Osteocyte (in vitro differentiated cells): Measurements from ENCODE around the gene EGFR. TPM values are rescaled to one million over a fixed set of nuclear protein-coding genes. Genes with fewer than 3 reads are reported as not detected.
A peak's percentile ranks its signal among the peaks of the same experiment; 100 is the strongest.

ENCODE experiments used
- DNase-seq: peaks from one replicate; pipeline ENCODE4 v3.0.0; 2021; ENCODE audit warnings: mixed read lengths; ENCODE audit not compliant: unreplicated experiment; ENCODE audit errors: extremely low spot score
- H3K27ac Mint-ChIP-seq: one replicate; pipeline ENCODE4 v1.8.0; 2021; ENCODE audit warnings: mild to moderate bottlenecking, mixed read lengths; ENCODE audit not compliant: unreplicated experiment
- H3K27me3 Mint-ChIP-seq: one replicate; pipeline ENCODE4 v1.8.0; 2021; ENCODE audit warnings: mixed read lengths; ENCODE audit not compliant: unreplicated experiment
- H3K36me3 Mint-ChIP-seq: one replicate; pipeline ENCODE4 v1.8.0; 2021; ENCODE audit warnings: mixed read lengths; ENCODE audit not compliant: unreplicated experiment
- H3K4me1 Mint-ChIP-seq: one replicate; pipeline ENCODE4 v1.8.0; 2021; ENCODE audit warnings: mixed read lengths; ENCODE audit not compliant: unreplicated experiment
- H3K4me3 Mint-ChIP-seq: one replicate; pipeline ENCODE4 v1.8.0; 2021; ENCODE audit warnings: mild to moderate bottlenecking, moderate library complexity, mixed read lengths; ENCODE audit not compliant: unreplicated experiment
- H3K9me3 Mint-ChIP-seq: one replicate; pipeline ENCODE4 v1.8.0; 2021; ENCODE audit warnings: mixed read lengths; ENCODE audit not compliant: unreplicated experiment
- total RNA-seq: library from RNA; stranded (reverse); gene quantifications from 2 replicates; pipeline ENCODE4 v1.2.1, GENCODE V29; 2021
- TF ChIP-seq, protein P1 (sequence below): fragments of 200-600 bp; sonication (generic); IDR thresholded peaks from 2 replicates; pipeline ENCODE4 v1.5.0; 2021; ENCODE audit warnings: antibody characterized with exemption, mild to moderate bottlenecking, moderate library complexity

EGFR gene
- total RNA-seq, 1 donor from 2014 or later: 56.5 TPM

DNA sequence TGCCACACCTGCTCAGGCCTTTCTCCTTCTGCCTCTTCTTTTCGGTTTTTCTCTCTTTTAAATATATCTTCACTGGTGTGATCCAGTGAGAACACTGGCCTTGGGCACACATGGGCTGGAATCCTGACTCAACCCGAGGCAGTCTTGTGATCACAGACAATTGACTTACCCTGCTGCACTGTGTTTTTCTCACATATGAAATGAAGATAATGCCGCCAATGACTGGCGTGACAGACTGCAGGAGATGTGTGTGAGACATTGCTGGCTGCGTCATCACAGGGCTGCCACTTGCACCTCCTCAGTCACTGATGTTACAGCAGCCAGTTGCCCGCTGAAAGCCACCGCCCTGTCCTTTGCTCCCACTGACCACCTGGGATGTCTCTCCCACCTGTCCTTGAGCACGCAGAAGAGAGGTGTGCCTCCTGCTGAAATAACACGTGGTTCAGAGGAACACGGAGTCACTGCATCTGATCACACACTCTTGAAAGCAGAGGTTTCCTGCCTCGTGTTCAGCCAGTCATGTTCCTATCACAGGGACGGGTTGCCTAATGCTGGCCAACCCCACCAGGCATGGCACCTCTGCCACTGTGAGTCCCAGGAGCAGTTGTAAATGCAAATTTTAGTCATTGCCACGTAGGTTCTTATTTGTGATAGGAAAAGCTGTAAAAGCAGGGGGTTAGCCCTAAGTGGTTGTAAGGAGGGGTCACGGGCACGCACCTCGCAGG, 221.8 kb downstream of the EGFR start:
- no peak overlapping the region for H3K4me3 Mint-ChIP-seq
- H3K36me3 Mint-ChIP-seq: no peaks in the 10 kb centered on the region
- H3K27ac Mint-ChIP-seq: no peak overlapping the region
- no peaks in the 10 kb centered on the region for H3K9me3 Mint-ChIP-seq
- H3K27me3 Mint-ChIP-seq: peaks cover 15% of the 10 kb centered on the region
- H3K4me1 Mint-ChIP-seq: peaks cover 13% of the 10 kb centered on the region
- TF ChIP-seq, protein P1, sequence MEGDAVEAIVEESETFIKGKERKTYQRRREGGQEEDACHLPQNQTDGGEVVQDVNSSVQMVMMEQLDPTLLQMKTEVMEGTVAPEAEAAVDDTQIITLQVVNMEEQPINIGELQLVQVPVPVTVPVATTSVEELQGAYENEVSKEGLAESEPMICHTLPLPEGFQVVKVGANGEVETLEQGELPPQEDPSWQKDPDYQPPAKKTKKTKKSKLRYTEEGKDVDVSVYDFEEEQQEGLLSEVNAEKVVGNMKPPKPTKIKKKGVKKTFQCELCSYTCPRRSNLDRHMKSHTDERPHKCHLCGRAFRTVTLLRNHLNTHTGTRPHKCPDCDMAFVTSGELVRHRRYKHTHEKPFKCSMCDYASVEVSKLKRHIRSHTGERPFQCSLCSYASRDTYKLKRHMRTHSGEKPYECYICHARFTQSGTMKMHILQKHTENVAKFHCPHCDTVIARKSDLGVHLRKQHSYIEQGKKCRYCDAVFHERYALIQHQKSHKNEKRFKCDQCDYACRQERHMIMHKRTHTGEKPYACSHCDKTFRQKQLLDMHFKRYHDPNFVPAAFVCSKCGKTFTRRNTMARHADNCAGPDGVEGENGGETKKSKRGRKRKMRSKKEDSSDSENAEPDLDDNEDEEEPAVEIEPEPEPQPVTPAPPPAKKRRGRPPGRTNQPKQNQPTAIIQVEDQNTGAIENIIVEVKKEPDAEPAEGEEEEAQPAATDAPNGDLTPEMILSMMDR: no peak
- no peak for DNase-seq

DNA sequence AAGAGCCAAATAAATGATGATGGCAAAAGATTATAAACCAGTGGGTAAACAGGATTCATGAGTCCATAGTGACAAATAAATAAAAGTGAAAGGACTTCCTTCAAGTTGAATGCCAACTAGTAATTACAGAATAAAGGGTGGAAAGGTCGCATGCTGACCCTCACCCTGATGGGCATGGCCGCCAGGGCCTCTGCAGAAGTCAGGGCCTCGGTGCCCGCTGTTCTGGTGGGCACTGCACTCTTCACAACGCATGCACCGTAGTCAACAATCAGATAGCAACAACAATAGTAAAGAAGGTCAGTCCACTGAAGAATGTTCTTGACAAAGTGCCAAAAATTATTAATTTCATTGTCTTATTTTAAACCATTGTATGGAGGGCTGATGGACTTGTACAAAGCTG, 223.1 kb downstream of the EGFR start:
- peaks cover 13% of the 10 kb centered on the region for H3K27me3 Mint-ChIP-seq
- peaks cover 19% of the 10 kb centered on the region for H3K4me1 Mint-ChIP-seq
- no peaks in the 10 kb centered on the region for H3K36me3 Mint-ChIP-seq
- TF ChIP-seq, protein P1: no peak
- no peak overlapping the region for H3K27ac Mint-ChIP-seq
- no peak overlapping the region for H3K4me3 Mint-ChIP-seq
- no peak for DNase-seq
- no peaks in the 10 kb centered on the region for H3K9me3 Mint-ChIP-seq

- DNase-seq: no peak
- TF ChIP-seq, protein P1: no peak
Measured at GRCh38 chr7:55242613-55243012, 223.8 kb downstream of the EGFR start.

GRCh38 chr7:55244006-55244745, 225.4 kb downstream of the EGFR start:
- Mint-ChIP-seq H3K4me1 (peaks cover 24% of the 10 kb centered on the region), H3K4me3 (no peak overlapping the region), H3K27ac (peak overlapping the region; percentile 20), H3K9me3 (no peaks in the 10 kb centered on the region), H3K36me3 (no peaks in the 10 kb centered on the region), H3K27me3 (peaks cover 6% of the 10 kb centered on the region)
- no peak for DNase-seq
- TF ChIP-seq, protein P1: no peak

More at GRCh38 chr7:55242613-55243012, 223.8 kb downstream of the EGFR start:
- no peaks in the 10 kb centered on the region for H3K36me3 Mint-ChIP-seq
- no peak overlapping the region for H3K4me3 Mint-ChIP-seq
- no peak overlapping the region for H3K27ac Mint-ChIP-seq
- no peaks in the 10 kb centered on the region for H3K9me3 Mint-ChIP-seq
- peaks cover 21% of the 10 kb centered on the region for H3K4me1 Mint-ChIP-seq
- H3K27me3 Mint-ChIP-seq: peaks cover 13% of the 10 kb centered on the region

DNA sequence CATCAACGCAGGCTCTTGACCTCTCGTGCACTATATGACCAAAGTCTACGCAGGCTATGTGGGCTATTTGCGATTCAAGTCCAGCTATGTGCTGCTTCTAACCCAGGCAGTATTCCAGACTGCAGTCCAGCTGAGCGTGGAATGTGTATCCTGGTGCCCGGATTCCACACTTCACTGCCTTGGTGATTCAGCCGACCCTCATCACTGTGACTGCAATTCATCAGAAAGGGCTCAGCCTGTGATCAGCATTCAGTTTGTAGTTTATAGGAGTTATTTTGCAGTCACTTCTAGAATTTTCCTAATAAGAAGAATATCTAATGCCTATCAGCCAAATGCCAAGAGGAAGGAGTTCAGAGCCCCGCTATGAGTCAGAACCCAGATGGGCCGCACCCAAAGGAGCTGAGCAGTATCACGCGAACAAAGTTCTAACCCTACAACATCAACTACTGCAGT, 226.5 kb downstream of the EGFR start:
- no peaks in the 10 kb centered on the region for H3K9me3 Mint-ChIP-seq
- peaks cover 25% of the 10 kb centered on the region for H3K4me1 Mint-ChIP-seq
- peaks cover 1% of the 10 kb centered on the region for H3K27me3 Mint-ChIP-seq
- H3K27ac Mint-ChIP-seq: peak overlapping the region; percentile 74
- DNase-seq: no peak
- TF ChIP-seq, protein P1: no peak
- H3K36me3 Mint-ChIP-seq: no peaks in the 10 kb centered on the region
- no peak overlapping the region for H3K4me3 Mint-ChIP-seq
